ENCODE results near the gene DNAL1. TPM values are rescaled to one million over a fixed set of nuclear protein-coding genes. Genes with fewer than 3 reads are reported as not detected.

The DNAL1 gene
- total and polyA plus RNA-seq, 2 donors = 6.3 to 13.3 TPM

GRCh38 chr14:73741876-73742519, 97.2 kb downstream of the DNAL1 start:
- DNase-seq (ENCODE audit: extremely low spot score) = no peak
- H3K36me3 ChIP-seq (ENCODE audit: insufficient read depth) = no peaks in the 10 kb centered on the region
- H3K27ac ChIP-seq (ENCODE audit: low read depth) = peak overlapping the region; percentile 71
- H3K4me3 ChIP-seq (ENCODE audit: low read depth, low read length) = no peak overlapping the region
- WGBS = 24% methylated on average over 17 of the region's 17 CpGs
- H3K4me1 ChIP-seq (ENCODE audit: insufficient read depth) = peaks cover 10% of the 10 kb centered on the region

- H3K36me3 ChIP-seq (ENCODE audit: insufficient read depth) = no peaks in the 10 kb centered on the region
- peak overlapping the region; percentile 71 for H3K27ac ChIP-seq (ENCODE audit: low read depth)
- 59% methylated on average over 6 of the region's 6 CpGs for WGBS
- H3K4me3 ChIP-seq (ENCODE audit: low read depth, low read length) = no peak overlapping the region
- H3K4me1 ChIP-seq (ENCODE audit: insufficient read depth) = peaks cover 10% of the 10 kb centered on the region
- no peak for DNase-seq (ENCODE audit: extremely low spot score)
These were observed 97.9 kb downstream of the DNAL1 start for GRCh38 chr14:73742520-73743238.

- H3K36me3 ChIP-seq (ENCODE audit: insufficient read depth) = no peaks in the 10 kb centered on the region
- H3K4me3 ChIP-seq (ENCODE audit: low read depth, low read length) = no peak overlapping the region
- DNase-seq (ENCODE audit: extremely low spot score) = no peak
- H3K27ac ChIP-seq (ENCODE audit: low read depth) = peak overlapping the region; percentile 25
- 37% methylated on average over 11 of the region's 11 CpGs for WGBS
- peaks cover 10% of the 10 kb centered on the region for H3K4me1 ChIP-seq (ENCODE audit: insufficient read depth)
These were observed 98.7 kb downstream of the DNAL1 start for GRCh38 chr14:73743431-73743931.

- DNase-seq (ENCODE audit: extremely low spot score) = no peak
- H3K27ac ChIP-seq (ENCODE audit: low read depth) = peak overlapping the region; percentile 40
- H3K4me1 ChIP-seq (ENCODE audit: insufficient read depth) = peaks cover 10% of the 10 kb centered on the region
- 48% methylated on average over 7 of the region's 7 CpGs for WGBS
- no peaks in the 10 kb centered on the region for H3K36me3 ChIP-seq (ENCODE audit: insufficient read depth)
- H3K4me3 ChIP-seq (ENCODE audit: low read depth, low read length) = no peak overlapping the region
These were observed 99.5 kb downstream of the DNAL1 start for GRCh38 chr14:73744175-73744867.

GRCh38 chr14:73744874-73745529, 100.2 kb downstream of the DNAL1 start:
- Histone ChIP-seq H3K27ac (ENCODE audit: low read depth) (peak overlapping the region; percentile 4), H3K36me3 (ENCODE audit: insufficient read depth) (no peaks in the 10 kb centered on the region), H3K4me3 (ENCODE audit: low read depth, low read length) (no peak overlapping the region), H3K4me1 (ENCODE audit: insufficient read depth) (peaks cover 10% of the 10 kb centered on the region)
- DNase-seq (ENCODE audit: extremely low spot score) = no peak
- 69% methylated on average over 6 of the region's 6 CpGs for WGBS

- no peaks in the 10 kb centered on the region for H3K36me3 ChIP-seq (ENCODE audit: insufficient read depth)
- no peak overlapping the region for H3K27ac ChIP-seq (ENCODE audit: low read depth)
- DNase-seq (ENCODE audit: extremely low spot score) = no peak
- no peak overlapping the region for H3K4me3 ChIP-seq (ENCODE audit: low read depth, low read length)
- 43% methylated on average over 7 of the region's 7 CpGs for WGBS
- peaks cover 7% of the 10 kb centered on the region for H3K4me1 ChIP-seq (ENCODE audit: insufficient read depth)
These were observed 101.1 kb downstream of the DNAL1 start for GRCh38 chr14:73745571-73746519.

- no peak for DNase-seq (ENCODE audit: extremely low spot score)
- no peaks in the 10 kb centered on the region for H3K36me3 ChIP-seq (ENCODE audit: insufficient read depth)
- H3K27ac ChIP-seq (ENCODE audit: low read depth) = no peak overlapping the region
- no peak overlapping the region for H3K4me3 ChIP-seq (ENCODE audit: low read depth, low read length)
- H3K4me1 ChIP-seq (ENCODE audit: insufficient read depth) = peaks cover 7% of the 10 kb centered on the region
- WGBS = 46% methylated on average over 6 of the region's 6 CpGs
These were observed 102.0 kb downstream of the DNAL1 start for GRCh38 chr14:73746520-73747378.

GRCh38 chr14:73747379-73748211, 102.8 kb downstream of the DNAL1 start:
- H3K4me3 ChIP-seq (ENCODE audit: low read depth, low read length) = no peak overlapping the region

GRCh38 chr14:73748858-73749357, 104.1 kb downstream of the DNAL1 start:
- Histone ChIP-seq H3K36me3 (ENCODE audit: insufficient read depth) (no peaks in the 10 kb centered on the region), H3K4me3 (ENCODE audit: low read depth, low read length) (no peak overlapping the region), H3K4me1 (ENCODE audit: insufficient read depth) (peaks cover 8% of the 10 kb centered on the region), H3K27ac (ENCODE audit: low read depth) (no peak overlapping the region)
- no peak for DNase-seq (ENCODE audit: extremely low spot score)
- WGBS = 79% methylated on average over 6 of the region's 6 CpGs

More at GRCh38 chr14:73747379-73748211, 102.8 kb downstream of the DNAL1 start:
- no peak for DNase-seq (ENCODE audit: extremely low spot score)
- 69% methylated on average over 9 of the region's 9 CpGs for WGBS
- Histone ChIP-seq H3K36me3 (ENCODE audit: insufficient read depth) (no peaks in the 10 kb centered on the region), H3K4me1 (ENCODE audit: insufficient read depth) (peaks cover 5% of the 10 kb centered on the region), H3K27ac (ENCODE audit: low read depth) (no peak overlapping the region)

GRCh38 chr14:73749706-73750530, 105.1 kb downstream of the DNAL1 start:
- peak overlapping the region; percentile 30 for H3K27ac ChIP-seq (ENCODE audit: low read depth)
- H3K36me3 ChIP-seq (ENCODE audit: insufficient read depth) = no peaks in the 10 kb centered on the region
- H3K4me3 ChIP-seq (ENCODE audit: low read depth, low read length) = no peak overlapping the region
- DNase-seq (ENCODE audit: extremely low spot score) = no peak
- peaks cover 9% of the 10 kb centered on the region for H3K4me1 ChIP-seq (ENCODE audit: insufficient read depth)
- WGBS = 54% methylated on average over 11 of the region's 11 CpGs

All from urinary bladder (tissue), 4 donors.